ENCODE data around the gene TOP1. TPM values are rescaled to one million over a fixed set of nuclear protein-coding genes. Genes with fewer than 3 reads are reported as not detected.

Gene TOP1
- polyA plus RNA-seq, 1 of the 3 experiments (the other 2 are of a cell fraction), result 11.9 TPM

- no peak for TF ChIP-seq EP300 (IDR thresholded peaks at IDR 0.05; ENCODE audit: borderline replicate concordance in 1 of 2, low read depth in 1 of 2, low read length in 1 of 2)
- no peak for TF ChIP-seq REST (IDR thresholded peaks at IDR 0.05; ENCODE audit: low read depth, low read length)
- TF ChIP-seq ELF1 (IDR thresholded peaks at IDR 0.05), result no peak
- no peak for TF ChIP-seq TEAD4 (IDR thresholded peaks at IDR 0.05; ENCODE audit: borderline replicate concordance, insufficient read depth)
- no peak overlapping the region for H3K4me3 ChIP-seq (ENCODE audit: low read depth in 2 of 2, low read length in 1 of 2)
- no peak for DNase-seq
- ChIA-PET POLR2A (interaction anchor here (0.9 kb wide), 1 partner anchor 14 kb away, joined by 3 read pairs; no protein-coding TSS in a partner anchor), CTCF (interaction anchor here (0.8 to 1.3 kb wide), 5 partner anchors 9 to 82 kb away, joined by 3 to 5 read pairs (median 3); no protein-coding TSS in a partner anchor)
- H2AFZ ChIP-seq (ENCODE audit: low read depth), result no peak overlapping the region
- peaks cover 31 to 48% of the 10 kb centered on the region in 2 experiments for H3K36me3 ChIP-seq (replicated peaks in 1 of 2; ENCODE audit: control insufficient read depth in 1 of 2, insufficient read depth in 2 of 2, low read length in 1 of 2)
- H3K27ac ChIP-seq (ENCODE audit: low read depth in 2 of 2, low read length in 1 of 2), result peak overlapping the region; percentile 83 to 86
- H3F3A ChIP-seq (replicated peaks; ENCODE audit: insufficient read depth), result peaks cover 32% of the 10 kb centered on the region
- no peaks in the 10 kb centered on the region for H3K27me3 ChIP-seq (ENCODE audit: insufficient read depth)
- H4K20me1 ChIP-seq (ENCODE audit: insufficient read depth), result peaks cover 4% of the 10 kb centered on the region; the same call in 1 of the 2 replicates
- H3K4me2 ChIP-seq, result peak overlapping the region; percentile 65
- peaks cover 19 to 32% of the 10 kb centered on the region in 2 experiments for H3K4me1 ChIP-seq (ENCODE audit: control insufficient read depth in 1 of 2, insufficient read depth in 2 of 2, low read depth in 1 of 2, low read length in 1 of 2)
- 51% methylated on average over 3 of the region's 3 CpGs for WGBS (ENCODE audit: low lambda C conversion rate)
- H3K9ac ChIP-seq, result no peak overlapping the region; the same call in 1 of the 2 replicates
- H3K9me3 ChIP-seq, result no peaks in the 10 kb centered on the region
- peaks cover 97% of the 10 kb centered on the region for H3K79me2 ChIP-seq (ENCODE audit: insufficient read depth)
- no peaks in the 10 kb centered on the region for H3K9me2 ChIP-seq
These were observed 44.3 kb downstream of the TOP1 start for GRCh38 chr20:41072915-41073314.

- POLR2A ChIA-PET, result interaction anchor here (1.5 kb wide), 1 partner anchor 84 kb away, joined by 5 read pairs; no protein-coding TSS in a partner anchor
- H3K36me3 ChIP-seq (replicated peaks in 1 of 2; ENCODE audit: control insufficient read depth in 1 of 2, insufficient read depth in 2 of 2, low read length in 1 of 2), result peaks cover 32 to 48% of the 10 kb centered on the region in 2 experiments
- H2AFZ ChIP-seq (ENCODE audit: low read depth), result no peak overlapping the region
- peaks cover 6% of the 10 kb centered on the region for H4K20me1 ChIP-seq (ENCODE audit: insufficient read depth)
- no peaks in the 10 kb centered on the region for H3K9me2 ChIP-seq
- DNase-seq, result no peak
- H3K27me3 ChIP-seq (ENCODE audit: insufficient read depth), result no peaks in the 10 kb centered on the region
- H3F3A ChIP-seq (replicated peaks; ENCODE audit: insufficient read depth), result peaks cover 32% of the 10 kb centered on the region
- no peak overlapping the region for H3K4me3 ChIP-seq (ENCODE audit: low read depth in 2 of 2, low read length in 1 of 2)
- peak overlapping the region in 1 of 2 experiments; percentile 3; a peak in 2 of 4 replicates for H3K27ac ChIP-seq (ENCODE audit: low read depth in 2 of 2, low read length in 1 of 2)
- no peak overlapping the region for H3K9ac ChIP-seq
- no peaks in the 10 kb centered on the region for H3K9me3 ChIP-seq
- peaks cover 91% of the 10 kb centered on the region for H3K79me2 ChIP-seq (ENCODE audit: insufficient read depth)
- CTCF ChIA-PET, result interaction anchor here (0.8 to 1.4 kb wide), 4 partner anchors 20 to 106 kb away, joined by 3 to 7 read pairs (median 4); no protein-coding TSS in a partner anchor
- H3K4me2 ChIP-seq, result no peak overlapping the region
- peaks cover 27 to 45% of the 10 kb centered on the region in 2 experiments for H3K4me1 ChIP-seq (ENCODE audit: control insufficient read depth in 1 of 2, insufficient read depth in 2 of 2, low read depth in 1 of 2, low read length in 1 of 2)
- TF ChIP-seq IRF3 (IDR thresholded peaks at IDR 0.05; ENCODE audit: low read depth, low read length) (no peak), JUND (IDR thresholded peaks at IDR 0.05) (no peak), FOXM1 (IDR thresholded peaks at IDR 0.05; ENCODE audit: low read depth) (no peak), USF1 (IDR thresholded peaks at IDR 0.05; ENCODE audit: borderline replicate concordance, low read depth) (no peak), RXRA (IDR thresholded peaks at IDR 0.05; ENCODE audit: borderline replicate concordance, low read depth) (no peak), MEF2A (IDR thresholded peaks at IDR 0.05; ENCODE audit: borderline replicate concordance, low read depth) (no peak), RAD21 (IDR thresholded peaks at IDR 0.05; ENCODE audit: low read length) (no peak), TCF12 (IDR thresholded peaks at IDR 0.05) (no peak), REST (IDR thresholded peaks at IDR 0.05; ENCODE audit: low read depth, low read length) (no peak), NRF1 (IDR thresholded peaks at IDR 0.05; ENCODE audit: low read depth, low read length) (no peak), ELF1 (IDR thresholded peaks at IDR 0.05) (no peak), TAF1 (IDR thresholded peaks at IDR 0.05; ENCODE audit: borderline replicate concordance, low read depth, low read length) (no peak), SIN3A (IDR thresholded peaks at IDR 0.05; ENCODE audit: borderline replicate concordance, low read depth, low read length) (no peak), PBX3 (IDR thresholded peaks at IDR 0.05) (no peak), MAX (IDR thresholded peaks at IDR 0.05; ENCODE audit: low read depth) (no peak)
These were observed 45.8 kb downstream of the TOP1 start for GRCh38 chr20:41074441-41074840.
